K562 (cell line): ENCODE measurements around the gene AP3S1. TPM values are rescaled to one million over a fixed set of nuclear protein-coding genes. Genes with fewer than 3 reads are reported as not detected.

Experiments used
- ARID2 ChIP-seq: fragments of 450-650 bp; IDR thresholded peaks from 2 replicates; pipeline ENCODE4 v1.6.1; 2017; ENCODE audit warnings: antibody characterized with exemption, mild to moderate bottlenecking
- BCL6 ChIP-seq: fragments of 250-450 bp; sonication (Bioruptor Pico); IDR thresholded peaks from 2 replicates; pipeline ENCODE4 v1.4.0; 2020
- CBX3 ChIP-seq, 2 experiments: IDR thresholded peaks; 1 replicate in 1 of 2; 2 replicates in 1 of 2; pipeline ENCODE4 v1.6.1; 2012; ENCODE audit warnings: inconsistent platforms in 2 of 2, low read length in 2 of 2, borderline replicate concordance in 1 of 2, control low read depth in 1 of 2
- CEBPG ChIP-seq, 3 experiments: fragments of 200-800 bp in 1 of 3; sonication (Bioruptor generic) in 1 of 3; sonication (generic) in 1 of 3; formaldehyde crosslinking in 1 of 3; IDR thresholded peaks in 2 of 3; conservative IDR thresholded peaks in 1 of 3; 2 replicates each; pipeline versions ENCODE4 v1.6.1 to v1.8.0; 2016 to 2022; ENCODE audit warnings: missing compliant biosample characterization in 2 of 3, missing genetic modification characterization in 2 of 3, mild to moderate bottlenecking in 1 of 3, missing genetic modification reagents in 1 of 3
- HNRNPH1 ChIP-seq: fragments of 200-400 bp; formaldehyde crosslinking; optimal IDR thresholded peaks from 2 replicates; pipeline ENCODE3; 2017; ENCODE audit warnings: low read depth, mild to moderate bottlenecking, low read length, moderate library complexity
- MCM7 ChIP-seq, 2 experiments: fragments of 450-650 bp; IDR thresholded peaks; 2 replicates each; pipeline ENCODE4 v1.6.1; 2016 to 2018
- MYNN ChIP-seq, 2 experiments: sonication (generic); formaldehyde crosslinking in 1 of 2; IDR thresholded peaks; 2 replicates each; pipeline versions ENCODE4 v1.5.0 to v1.6.1; 2016 to 2020; ENCODE audit warnings: antibody characterized with exemption in 1 of 2, missing genetic modification reagents in 1 of 2
- PHF20 ChIP-seq: fragments of 450-650 bp; IDR thresholded peaks from 2 replicates; pipeline ENCODE4 v1.6.1; 2018; ENCODE audit not compliant: partially characterized antibody
- RBM14 ChIP-seq: fragments of 200-400 bp; formaldehyde crosslinking; IDR thresholded peaks from 2 replicates; pipeline ENCODE4 v1.6.1; 2018; ENCODE audit warnings: low read depth, mild to moderate bottlenecking, low read length, moderate library complexity, borderline replicate concordance; ENCODE audit not compliant: insufficient read depth
- TAF7 ChIP-seq: fragments of 450-650 bp; IDR thresholded peaks from 2 replicates; pipeline ENCODE4 v1.6.1; 2016; ENCODE audit warnings: missing genetic modification characterization, missing compliant biosample characterization
- ZNF263 ChIP-seq: sonication (generic); formaldehyde crosslinking; IDR thresholded peaks from 2 replicates; pipeline ENCODE4 v1.8.0; 2022; ENCODE audit warnings: mild to moderate bottlenecking, missing genetic modification reagents, borderline replicate concordance
- polyA plus RNA-seq, 8 experiments: library from polyadenylated mRNA; depleted of rRNA in 4 of 8; stranded (reverse) in 5 of 8; unstranded in 3 of 8; fragments of >200 nt; fragmentation: Nextera tagmentation in 2 of 8; fragmentation: Illumina TruSeq in 1 of 8; extraction: Ambion mirVana in 2 of 8; extraction: Trizol in 1 of 8; gene quantifications; 2 replicates each; pipeline versions ENCODE4 v1.2.1 to v1.2.3, GENCODE V29; 2011 to 2014; ENCODE audit warnings: inconsistent platforms in 1 of 8, missing spikeins in 1 of 8
- total RNA-seq, 7 experiments: library from RNA; depleted of rRNA in 6 of 7; stranded (reverse); fragments of >200 nt in 6 of 7; fragmentation: Illumina TruSeq in 2 of 7; extraction: Trizol in 2 of 7; gene quantifications; 2 replicates each; pipeline versions ENCODE4 v1.2.1 to v1.2.3, GENCODE V29; 2011 to 2021; ENCODE audit warnings: low replicate concordance in 1 of 7
- TF ChIP-seq, protein P1 (sequence below): fragments of 450-650 bp; formaldehyde crosslinking; conservative IDR thresholded peaks from 2 replicates; pipeline ENCODE4 v1.4.0; 2022; ENCODE audit warnings: mild to moderate bottlenecking, missing genetic modification characterization
- TF ChIP-seq, protein P2 (sequence below): fragments of 450-650 bp; conservative IDR thresholded peaks from 2 replicates; pipeline ENCODE4 v1.6.1; 2016; ENCODE audit warnings: missing genetic modification characterization, low read depth, mild to moderate bottlenecking, missing compliant biosample characterization, moderate library complexity
- TF ChIP-seq, protein P3 (sequence below): fragments of 250-450 bp; sonication (Bioruptor Pico); IDR thresholded peaks from 2 replicates; pipeline ENCODE4 v1.8.0; 2021; ENCODE audit warnings: mild to moderate bottlenecking, moderate library complexity
- TF ChIP-seq, protein P4 (sequence below): IDR thresholded peaks from 2 replicates; pipeline ENCODE4 v1.6.1; 2011; ENCODE audit warnings: borderline replicate concordance, low read depth, mild to moderate bottlenecking, moderate library complexity, low read length; ENCODE audit not compliant: insufficient read depth, poor library complexity, severe bottlenecking

AP3S1 gene
- total and polyA plus RNA-seq, 9 of the 15 experiments (the other 6 are each of a cell fraction or from before 2014, with no cell fraction given): 46.1 to 106 (median 67.3) TPM

DNA sequence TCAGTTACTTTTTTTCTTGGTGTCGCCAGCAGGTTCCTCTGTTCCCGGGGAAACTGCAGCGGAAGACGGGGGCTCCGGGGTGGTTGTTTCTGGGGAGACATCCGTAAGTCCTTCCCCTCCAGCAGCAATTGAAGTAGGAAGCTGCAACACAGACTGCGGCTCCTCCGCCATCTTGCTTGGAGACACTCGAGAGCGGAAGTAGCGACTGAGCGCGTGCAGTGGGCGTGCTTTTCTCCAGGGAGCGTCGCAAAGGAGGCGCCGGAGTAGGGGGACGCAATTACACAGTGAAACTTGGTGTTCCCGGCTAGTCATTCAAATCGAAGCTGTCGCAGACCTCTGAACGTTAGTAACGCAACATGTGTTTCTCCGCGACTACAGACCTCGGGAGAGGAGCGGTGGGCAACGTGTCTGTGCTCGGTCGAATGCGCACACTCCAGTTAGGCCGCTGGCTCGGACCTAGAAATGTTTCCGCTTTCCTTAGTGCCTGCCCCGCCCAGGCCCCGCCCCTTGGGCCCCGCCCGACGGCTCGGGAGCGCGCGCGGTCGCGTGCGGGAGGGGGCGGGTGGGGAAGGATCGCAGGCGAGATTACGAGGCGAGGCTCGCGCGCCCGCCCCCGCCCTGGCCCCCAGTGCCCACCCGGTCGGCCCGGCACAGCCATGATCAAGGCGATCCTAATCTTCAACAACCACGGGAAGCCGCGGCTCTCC lies at the start of gene AP3S1, which contains the start of gene ATG12 (continued):
- TF ChIP-seq TAF7 (tag): peak; percentile 98
- TF ChIP-seq, protein P1, sequence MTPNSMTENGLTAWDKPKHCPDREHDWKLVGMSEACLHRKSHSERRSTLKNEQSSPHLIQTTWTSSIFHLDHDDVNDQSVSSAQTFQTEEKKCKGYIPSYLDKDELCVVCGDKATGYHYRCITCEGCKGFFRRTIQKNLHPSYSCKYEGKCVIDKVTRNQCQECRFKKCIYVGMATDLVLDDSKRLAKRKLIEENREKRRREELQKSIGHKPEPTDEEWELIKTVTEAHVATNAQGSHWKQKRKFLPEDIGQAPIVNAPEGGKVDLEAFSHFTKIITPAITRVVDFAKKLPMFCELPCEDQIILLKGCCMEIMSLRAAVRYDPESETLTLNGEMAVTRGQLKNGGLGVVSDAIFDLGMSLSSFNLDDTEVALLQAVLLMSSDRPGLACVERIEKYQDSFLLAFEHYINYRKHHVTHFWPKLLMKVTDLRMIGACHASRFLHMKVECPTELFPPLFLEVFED (CRISPR knock-in tag): 0 out of 2 replicates have a peak, but pooled peaks have one; percentile 21
- no peak for TF ChIP-seq ZNF263 (CRISPR knock-in tag)
- no peak for TF ChIP-seq MCM7 (IDR thresholded peaks at IDR 0.05)
- no peak for TF ChIP-seq HNRNPH1
- no peak; the same call in 1 of the 2 replicates for TF ChIP-seq CEBPG (CRISPR knock-in tag; IDR thresholded peaks at IDR 0.05)
- 0 out of 4 replicates have a peak, but pooled peaks of 1 of the 2 experiments have one; percentile 19 for TF ChIP-seq CEBPG (tag; conservative IDR thresholded peaks at IDR 0.05 in 1 of 2, IDR thresholded peaks at IDR 0.05 in 1 of 2)
- peak; percentile 50; the same call in 1 of the 2 replicates for TF ChIP-seq MYNN (IDR thresholded peaks at IDR 0.05)
- no peak for TF ChIP-seq MYNN (CRISPR knock-in tag; IDR thresholded peaks at IDR 0.05)
- no peak for TF ChIP-seq ARID2
- no peak for TF ChIP-seq BCL6 (CRISPR knock-in tag)
- no peak; a peak in 1 of 3 replicates for TF ChIP-seq CBX3 (IDR thresholded peaks at IDR 0.05; ENCODE audit: borderline replicate concordance in 1 of 2, low read length in 2 of 2)
- TF ChIP-seq RBM14: no peak
- TF ChIP-seq, protein P2, sequence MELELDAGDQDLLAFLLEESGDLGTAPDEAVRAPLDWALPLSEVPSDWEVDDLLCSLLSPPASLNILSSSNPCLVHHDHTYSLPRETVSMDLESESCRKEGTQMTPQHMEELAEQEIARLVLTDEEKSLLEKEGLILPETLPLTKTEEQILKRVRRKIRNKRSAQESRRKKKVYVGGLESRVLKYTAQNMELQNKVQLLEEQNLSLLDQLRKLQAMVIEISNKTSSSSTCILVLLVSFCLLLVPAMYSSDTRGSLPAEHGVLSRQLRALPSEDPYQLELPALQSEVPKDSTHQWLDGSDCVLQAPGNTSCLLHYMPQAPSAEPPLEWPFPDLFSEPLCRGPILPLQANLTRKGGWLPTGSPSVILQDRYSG (tag): no peak
- TF ChIP-seq, protein P3, sequence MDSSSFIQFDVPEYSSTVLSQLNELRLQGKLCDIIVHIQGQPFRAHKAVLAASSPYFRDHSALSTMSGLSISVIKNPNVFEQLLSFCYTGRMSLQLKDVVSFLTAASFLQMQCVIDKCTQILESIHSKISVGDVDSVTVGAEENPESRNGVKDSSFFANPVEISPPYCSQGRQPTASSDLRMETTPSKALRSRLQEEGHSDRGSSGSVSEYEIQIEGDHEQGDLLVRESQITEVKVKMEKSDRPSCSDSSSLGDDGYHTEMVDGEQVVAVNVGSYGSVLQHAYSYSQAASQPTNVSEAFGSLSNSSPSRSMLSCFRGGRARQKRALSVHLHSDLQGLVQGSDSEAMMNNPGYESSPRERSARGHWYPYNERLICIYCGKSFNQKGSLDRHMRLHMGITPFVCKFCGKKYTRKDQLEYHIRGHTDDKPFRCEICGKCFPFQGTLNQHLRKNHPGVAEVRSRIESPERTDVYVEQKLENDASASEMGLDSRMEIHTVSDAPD (CRISPR knock-in tag): no peak
- TF ChIP-seq PHF20: peak; percentile 69
- TF ChIP-seq, protein P4, sequence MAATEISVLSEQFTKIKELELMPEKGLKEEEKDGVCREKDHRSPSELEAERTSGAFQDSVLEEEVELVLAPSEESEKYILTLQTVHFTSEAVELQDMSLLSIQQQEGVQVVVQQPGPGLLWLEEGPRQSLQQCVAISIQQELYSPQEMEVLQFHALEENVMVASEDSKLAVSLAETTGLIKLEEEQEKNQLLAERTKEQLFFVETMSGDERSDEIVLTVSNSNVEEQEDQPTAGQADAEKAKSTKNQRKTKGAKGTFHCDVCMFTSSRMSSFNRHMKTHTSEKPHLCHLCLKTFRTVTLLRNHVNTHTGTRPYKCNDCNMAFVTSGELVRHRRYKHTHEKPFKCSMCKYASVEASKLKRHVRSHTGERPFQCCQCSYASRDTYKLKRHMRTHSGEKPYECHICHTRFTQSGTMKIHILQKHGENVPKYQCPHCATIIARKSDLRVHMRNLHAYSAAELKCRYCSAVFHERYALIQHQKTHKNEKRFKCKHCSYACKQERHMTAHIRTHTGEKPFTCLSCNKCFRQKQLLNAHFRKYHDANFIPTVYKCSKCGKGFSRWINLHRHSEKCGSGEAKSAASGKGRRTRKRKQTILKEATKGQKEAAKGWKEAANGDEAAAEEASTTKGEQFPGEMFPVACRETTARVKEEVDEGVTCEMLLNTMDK: no peak
